Right cardiac atrium (tissue), 5 donors: Measurements from ENCODE around the gene AIFM3. TPM values are rescaled to one million over a fixed set of nuclear protein-coding genes. Genes with fewer than 3 reads are reported as not detected.
"Not testable (repeated sequence)": the region's sequence is repeated elsewhere in the genome, so short reads cannot be mapped to it uniquely, and the experiment has no call there.

ENCODE experiments used
- ATAC-seq, 2 donors: fragments of 200-7000 bp; cut with Tn5 transposase; one replicate each; pipeline versions ENCODE4 v1.8.0 to v1.9.1; 2020; ENCODE audit warnings: moderate library complexity in 2 of 2, mild to moderate bottlenecking in 1 of 2
- DNase-seq, 3 donors: peaks; one replicate each; pipeline ENCODE4 v3.0.0-alpha.2; 2020
- H3K27ac ChIP-seq: one replicate; pipeline ENCODE4 v1.5.1; 2013; ENCODE audit warnings: mild to moderate bottlenecking, low read length, control low read depth, moderate library complexity
- H3K27me3 ChIP-seq: one replicate; pipeline ENCODE4 v1.6.1; 2013; ENCODE audit not compliant: control insufficient read depth, insufficient read depth
- H3K4me1 ChIP-seq: one replicate; pipeline ENCODE4 v1.6.1; 2013; ENCODE audit warnings: low read length; ENCODE audit not compliant: control insufficient read depth, insufficient read depth
- H3K4me3 ChIP-seq: one replicate; pipeline ENCODE4 v1.5.1; 2013; ENCODE audit warnings: low read length, control low read depth
- H3K9me3 ChIP-seq: one replicate; pipeline ENCODE4 v1.6.1; 2013; ENCODE audit warnings: low read length; ENCODE audit not compliant: control insufficient read depth
- WGBS: extraction: QIAGEN DNeasy Blood & Tissue Kit; methylation state at CpG from one replicate; pipeline ENCODE4 v1.1.7; 2013; 5-methylcytosine and 5-hydroxymethylcytosine counted together
- intact Hi-C, 4 donors: fragments of 100-400 bp; cut with DNase I; formaldehyde crosslinking; loops; one replicate each; pipeline versions ENCODE4 v1.11.0 to v1.14.0; 2022 to 2023
- long read RNA-seq, 4 donors: library from polyadenylated mRNA; unstranded; transcript quantifications; one replicate each; pipeline ENCODE4 v2.0.0, GENCODE V29; 2020 to 2021
- polyA plus RNA-seq: library from polyadenylated mRNA; stranded (reverse); fragments of 200-250 nt; gene quantifications from one replicate; pipeline ENCODE4 v1.2.3, GENCODE V29; 2013
- total RNA-seq, 4 donors: library from RNA; stranded (reverse); fragmentation: NEBNext Ultra II Directional; extraction: Animal tissue kit (Norgen Biotek cat#: 25700); gene quantifications; one replicate each; pipeline ENCODE4 v1.2.1, GENCODE V29; 2021
- donor health status: healthy with polysubstance abuse.
- donor health status: DM: no; HTN: yes; CAD: no.
- donor health status: DM: no; HTN: no; CAD: no.
- donor health status: DM: no; HTN: yes; CAD: no; lungs with severe emphysema.
- donor health status: DM: yes; HTN: yes; CAD: no.

Gene AIFM3
- total RNA-seq (1 to 10 TPM; 1.0 to 2.1 (median 1.4) TPM), polyA plus RNA-seq (1.4 TPM)
- long read RNA-seq, donor 1, partial matches to known transcripts, result 1 of 1 reads
- long read RNA-seq, donor 1, other reads (novel, unspliced or antisense), result 0 of 1 reads
- long read RNA-seq, donor 2, partial matches to known transcripts, result 0 of 1 reads
- long read RNA-seq, donor 2, other reads (novel, unspliced or antisense), result 1 of 1 reads
- long read RNA-seq, donor 3, partial matches to known transcripts, result 0 of 5 reads
- long read RNA-seq, donor 3, other reads (novel, unspliced or antisense), result 5 of 5 reads
- long read RNA-seq, donor 4, partial matches to known transcripts, result 1 of 1 reads
- long read RNA-seq, donor 4, other reads (novel, unspliced or antisense), result 0 of 1 reads

- DNase-seq (peak in 2 of 3 donors; percentile 47 to 51), ATAC-seq (no peak)
- intact Hi-C loops, result loop anchor here in 1 of 4 donors (10.0 kb wide), 1 partner anchor 62 kb away; no protein-coding TSS in a partner anchor
- Histone ChIP-seq H3K27me3 (no peaks in the 10 kb centered on the region), H3K4me3 (no peak within 1 kb of the TSS), H3K9me3 (no peaks in the 10 kb centered on the region), H3K27ac (no peak within 1 kb of the TSS), H3K4me1 (no peaks in the 10 kb centered on the region)
- 54% methylated on average over 22 of the region's 22 CpGs for WGBS
Observed at GRCh38 chr22:20966883-20967696, at the start of gene AIFM3. Gene AIFM3 (plus strand): TSS chr22:20967255. CDS start chr22:20967945, 690 bp downstream.

- WGBS, result 2% methylated on average over 19 of the region's 19 CpGs
- Histone ChIP-seq H3K27me3 (no peaks in the 10 kb centered on the region), H3K9me3 (no peaks in the 10 kb centered on the region), H3K4me3 (peak overlapping the region; percentile 88), H3K27ac (no peak overlapping the region), H3K4me1 (peaks cover 10% of the 10 kb centered on the region)
- intact Hi-C loops, result loop anchor here in 1 of 4 donors (5.0 kb wide), 1 partner anchor 64 kb away; the partner anchor contains the start of gene LZTR1
- ATAC-seq, result no peak
- DNase-seq, result no peak
Observed at GRCh38 chr22:20918663-20919218, 48.3 kb upstream of the AIFM3 start.

- no peaks in the 10 kb centered on the region for H3K9me3 ChIP-seq
- DNase-seq (no peak), ATAC-seq (no peak)
- H3K4me3 ChIP-seq, result peak overlapping the region; percentile 88
- no peaks in the 10 kb centered on the region for H3K27me3 ChIP-seq
- 16% methylated on average over 4 of the region's 4 CpGs for WGBS
- no peak overlapping the region for H3K27ac ChIP-seq
- intact Hi-C loops, result loop anchor here in 1 of 4 donors (5.0 kb wide), 1 partner anchor 63 kb away; the partner anchor contains the start of gene LZTR1
- H3K4me1 ChIP-seq, result peaks cover 13% of the 10 kb centered on the region
Observed at GRCh38 chr22:20919718-20920117, 47.3 kb upstream of the AIFM3 start.

GRCh38 chr22:20920881-20921203, 46.2 kb upstream of the AIFM3 start:
- intact Hi-C loops, result no loop called here
- no peak for ATAC-seq
- H3K4me3 ChIP-seq, result no peak overlapping the region

GRCh38 chr22:20922141-20922751, 44.8 kb upstream of the AIFM3 start:
- H3K27ac ChIP-seq, result no peak overlapping the region
- intact Hi-C loops, result no loop called here
- H3K27me3 ChIP-seq, result no peaks in the 10 kb centered on the region
- no peak for ATAC-seq
- WGBS, result 80% methylated on average over 3 of the region's 3 CpGs
- DNase-seq, result no peak
- H3K4me3 ChIP-seq, result no peak overlapping the region
- peaks cover 17% of the 10 kb centered on the region for H3K4me1 ChIP-seq
- H3K9me3 ChIP-seq, result no peaks in the 10 kb centered on the region

More at GRCh38 chr22:20920881-20921203, 46.2 kb upstream of the AIFM3 start:
- Histone ChIP-seq H3K4me1 (peaks cover 14% of the 10 kb centered on the region), H3K9me3 (no peaks in the 10 kb centered on the region), H3K27ac (no peak overlapping the region), H3K27me3 (no peaks in the 10 kb centered on the region)
- WGBS, result 57% methylated on average over 3 of the region's 3 CpGs
- no peak for DNase-seq

GRCh38 chr22:20926243-20926642, 40.8 kb upstream of the AIFM3 start:
- 88% methylated on average over 2 of the region's 2 CpGs for WGBS
- DNase-seq, result no peak
- Histone ChIP-seq H3K4me1 (peaks cover 15% of the 10 kb centered on the region), H3K9me3 (no peaks in the 10 kb centered on the region), H3K4me3 (no peak overlapping the region), H3K27me3 (no peaks in the 10 kb centered on the region), H3K27ac (no peak overlapping the region)
- ATAC-seq, result no peak
- intact Hi-C loops, result no loop called here

- peaks cover 10% of the 10 kb centered on the region for H3K4me1 ChIP-seq
- no peaks in the 10 kb centered on the region for H3K9me3 ChIP-seq
- H3K27me3 ChIP-seq, result no peaks in the 10 kb centered on the region
- 76% methylated on average over 4 of the region's 4 CpGs for WGBS
- DNase-seq (no peak), ATAC-seq (no peak)
- H3K4me3 ChIP-seq, result no peak overlapping the region
- no peak overlapping the region for H3K27ac ChIP-seq
- intact Hi-C loops, result no loop called here
Observed at GRCh38 chr22:20927940-20928572, 39.0 kb upstream of the AIFM3 start.

- intact Hi-C loops, result no loop called here
- H3K4me3 ChIP-seq, result no peak overlapping the region
- H3K27me3 ChIP-seq, result no peaks in the 10 kb centered on the region
- 91% methylated on average over 4 of the region's 4 CpGs for WGBS
- no peaks in the 10 kb centered on the region for H3K9me3 ChIP-seq
- ATAC-seq, result no peak
- peaks cover 9% of the 10 kb centered on the region for H3K4me1 ChIP-seq
- no peak for DNase-seq
- no peak overlapping the region for H3K27ac ChIP-seq
Observed at GRCh38 chr22:20928573-20928967, 38.5 kb upstream of the AIFM3 start.

GRCh38 chr22:20930004-20930403, 37.1 kb upstream of the AIFM3 start:
- no peak for ATAC-seq
- Histone ChIP-seq H3K4me3 (no peak overlapping the region), H3K27ac (no peak overlapping the region), H3K4me1 (peaks cover 3% of the 10 kb centered on the region), H3K9me3 (no peaks in the 10 kb centered on the region), H3K27me3 (no peaks in the 10 kb centered on the region)
- intact Hi-C loops, result no loop called here
- DNase-seq, result no peak
- 95% methylated on average over 1 of the region's 1 CpG for WGBS

- DNase-seq, H3K4me1 ChIP-seq, H3K4me3 ChIP-seq, H3K9me3 ChIP-seq, H3K27me3 ChIP-seq, ATAC-seq, intact Hi-C loops, H3K27ac ChIP-seq: not testable (repeated sequence)
- WGBS, result 97% methylated on average over 12 of the region's 12 CpGs
Observed at GRCh38 chr22:20930435-20930834, 36.6 kb upstream of the AIFM3 start.
